ENCODE results near the gene CSRNP3.

- no peak for TF ChIP-seq CTCF (IDR thresholded peaks at IDR 0.05 in 8 of 11, conservative IDR thresholded peaks at IDR 0.05 in 3 of 11)
- no peak for TF ChIP-seq POLR2A (IDR thresholded peaks at IDR 0.05)
Observed at GRCh38 chr2:165431014-165431413, 38.5 kb upstream of the CSRNP3 start.

All from spleen (tissue), 7 donors.